ENCODE results near the gene KIAA1328.

Gene KIAA1328

DNA sequence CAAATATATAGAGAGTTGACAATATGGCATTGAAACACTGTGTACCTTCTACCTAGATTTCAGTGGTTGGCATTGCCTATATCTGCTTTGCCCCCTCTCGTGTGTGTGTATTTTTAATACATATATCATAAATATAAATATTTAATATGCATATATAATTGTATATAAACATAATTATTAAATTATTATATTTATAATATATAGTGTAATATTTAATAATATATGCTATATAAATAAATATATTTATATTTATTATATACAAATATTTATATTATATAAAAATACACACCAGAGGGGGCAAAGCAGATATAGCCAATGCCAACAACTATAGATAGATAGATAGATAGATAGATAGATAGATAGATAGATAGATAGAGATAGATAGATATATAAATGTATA, 124.1 kb downstream of the KIAA1328 start:
- DNase-seq (ENCODE audit: low spot score) = no peak

DNA sequence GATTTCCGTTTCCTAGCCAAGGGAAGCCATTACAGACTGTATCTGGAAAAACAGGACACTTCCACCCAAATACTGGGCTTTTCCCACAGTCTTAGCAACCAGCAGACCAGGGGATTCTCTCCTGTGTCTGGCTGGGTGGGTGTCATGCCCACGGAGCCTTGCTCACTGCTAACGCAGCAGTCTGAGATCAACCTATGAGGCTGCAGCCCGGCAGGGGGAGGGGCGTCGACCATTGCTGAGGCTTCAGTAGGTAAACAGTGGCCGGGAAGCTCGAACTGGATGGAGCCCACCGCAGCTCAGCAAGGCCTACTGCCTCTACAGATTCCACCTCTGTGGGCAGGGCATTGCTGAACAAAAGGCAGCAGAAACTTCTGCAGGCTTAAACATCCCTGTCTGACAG, 131.1 kb downstream of the KIAA1328 start:
- no peak for DNase-seq (ENCODE audit: low spot score)

DNA sequence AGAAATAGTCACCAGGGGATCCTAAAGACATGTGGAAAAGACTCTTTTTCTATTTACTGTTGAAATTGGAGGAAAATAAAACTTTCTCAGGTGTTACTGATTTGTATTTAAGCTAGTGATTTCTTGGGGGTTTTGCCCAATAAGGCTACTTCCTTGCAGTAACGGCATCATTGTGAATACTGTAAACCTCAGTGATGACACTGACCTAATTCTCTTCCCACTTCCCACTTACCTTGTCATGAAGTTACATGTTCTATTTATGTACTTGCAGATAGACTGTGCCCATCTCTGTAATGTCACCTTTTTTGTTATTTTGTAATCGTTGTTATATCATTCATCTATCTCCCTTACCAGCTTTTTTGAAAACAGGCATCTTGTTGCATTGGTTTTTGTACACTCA, 134.5 kb downstream of the KIAA1328 start:
- no peak for DNase-seq (ENCODE audit: low spot score)

DNA sequence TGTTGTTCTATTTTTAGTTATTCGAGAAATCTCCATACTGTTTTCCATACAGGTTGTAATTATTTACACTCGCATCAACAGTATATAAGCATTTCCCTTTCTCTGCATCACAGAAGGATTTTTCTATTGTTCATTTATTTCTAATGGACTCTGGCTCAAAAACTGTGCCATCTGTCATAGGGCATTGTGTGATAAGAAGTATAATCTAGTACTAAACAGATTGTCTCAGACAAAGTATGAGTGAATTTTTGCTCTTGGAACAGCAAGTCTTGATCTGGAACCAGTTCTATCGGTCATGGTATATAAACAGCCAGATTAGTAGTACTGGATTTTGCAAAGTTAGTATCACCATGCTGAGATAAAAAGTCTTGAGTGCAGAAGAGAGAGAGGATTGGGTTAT, 145.8 kb downstream of the KIAA1328 start:
- no peak for DNase-seq (ENCODE audit: low spot score)

DNA sequence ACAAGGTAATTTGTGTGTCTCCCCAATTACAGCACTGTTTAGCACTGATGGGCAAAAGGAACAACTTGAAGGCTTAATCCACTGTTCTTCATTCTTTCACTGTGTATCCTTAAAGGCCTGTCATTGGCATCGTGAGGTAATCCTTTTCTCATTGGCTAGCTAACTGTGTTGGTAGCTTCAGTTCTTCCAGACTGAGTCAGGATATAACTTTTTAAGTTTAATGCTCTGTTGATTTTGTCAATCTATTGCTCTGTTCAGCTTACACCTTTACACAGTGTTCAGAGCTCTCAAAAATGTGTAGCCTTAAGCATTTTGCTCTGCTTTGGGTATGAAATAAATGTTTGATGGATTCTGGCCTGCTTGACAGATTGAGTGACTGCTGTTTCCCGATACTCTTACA, 148.2 kb downstream of the KIAA1328 start:
- DNase-seq (ENCODE audit: low spot score) = no peak

DNA sequence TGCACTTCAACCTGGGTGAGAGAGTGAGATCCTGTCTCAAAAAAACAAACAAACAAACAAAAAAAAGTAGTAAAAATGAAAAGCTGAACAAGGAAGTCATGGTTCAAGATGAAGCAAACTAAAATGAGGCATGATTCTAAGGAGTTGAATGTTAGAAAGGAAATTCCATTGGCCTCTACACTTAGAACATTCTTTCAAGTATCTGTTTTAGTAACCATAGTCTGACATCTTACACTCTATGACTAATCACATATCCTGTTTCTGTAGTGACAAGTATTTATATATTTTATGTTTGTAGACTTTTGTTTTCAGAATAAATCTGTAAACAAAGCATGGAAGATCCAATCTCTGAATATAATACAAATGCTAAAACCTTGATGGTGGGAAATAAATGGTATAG, 164.1 kb downstream of the KIAA1328 start:
- no peak for DNase-seq (ENCODE audit: low spot score)

DNA sequence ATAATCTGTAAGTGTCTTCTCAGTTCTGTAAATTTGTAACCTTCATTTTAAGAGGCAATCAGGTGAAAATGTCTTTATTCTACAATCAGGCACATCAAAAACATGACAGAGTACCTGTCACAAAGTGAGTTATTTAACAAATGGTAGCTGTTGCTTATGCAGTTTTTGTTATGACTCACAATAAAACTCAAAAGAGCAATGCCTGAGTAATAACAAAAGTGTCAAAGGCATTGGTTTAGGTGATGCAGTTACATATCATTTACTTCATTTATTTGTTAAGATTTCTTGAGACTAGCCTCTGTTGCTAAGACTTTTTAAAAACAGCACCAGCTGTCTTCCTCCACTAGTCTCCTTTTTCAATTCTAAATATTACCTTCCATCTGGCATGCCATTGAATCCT, 177.8 kb downstream of the KIAA1328 start:
- no peak for DNase-seq (ENCODE audit: low spot score)

DNA sequence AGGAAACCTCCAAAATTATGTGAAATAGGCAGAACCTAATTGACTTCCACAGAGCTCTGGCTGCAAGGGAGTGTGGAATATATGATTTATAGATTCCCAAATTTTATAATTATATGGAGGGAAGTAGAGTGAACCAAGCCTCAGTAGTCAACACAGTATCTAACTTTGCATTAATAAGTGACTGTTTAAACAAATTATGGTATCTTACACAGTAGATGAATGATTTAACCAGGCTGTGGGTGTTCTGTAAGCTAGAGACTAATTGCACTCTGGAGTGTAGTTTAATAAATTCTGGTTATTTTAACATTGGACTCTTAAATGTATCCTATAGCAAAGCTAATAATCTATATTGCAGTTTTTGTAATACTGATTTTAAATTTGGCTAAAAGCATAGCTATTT, 183.5 kb downstream of the KIAA1328 start:
- no peak for DNase-seq (ENCODE audit: low spot score)

DNA sequence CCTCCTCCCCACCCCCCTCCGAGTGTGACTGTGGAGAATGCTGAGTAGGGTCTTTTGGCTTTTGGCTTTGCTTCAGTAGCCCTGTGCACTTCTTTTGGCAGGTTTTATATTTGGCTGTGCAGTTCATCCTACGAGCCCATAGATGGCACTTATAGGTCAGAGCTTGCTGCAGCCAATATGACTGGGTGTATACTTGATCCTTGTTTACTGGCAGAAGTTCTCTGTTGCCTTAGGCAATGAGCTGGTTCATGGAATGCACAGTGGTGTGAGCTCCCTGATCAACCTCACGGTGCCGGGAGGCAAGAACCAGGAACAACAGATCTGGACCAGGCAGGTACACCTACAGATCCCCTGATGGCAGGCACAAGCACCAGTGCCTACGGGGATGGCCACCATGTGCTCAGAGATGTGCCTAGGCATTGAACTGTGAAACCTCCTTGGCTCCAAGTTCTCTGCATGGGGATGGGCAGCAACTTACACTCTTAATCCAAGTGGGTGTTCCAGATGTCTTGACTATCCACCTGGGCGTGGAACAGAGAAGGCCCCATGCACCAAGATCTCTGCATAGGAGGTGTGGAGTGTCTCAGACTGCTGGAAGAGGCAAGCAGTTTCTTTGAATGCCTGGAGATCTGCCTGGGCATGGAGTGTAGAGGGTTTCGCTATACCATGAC, 190.4 kb downstream of the KIAA1328 start:
- DNase-seq (ENCODE audit: low spot score) = no peak

DNA sequence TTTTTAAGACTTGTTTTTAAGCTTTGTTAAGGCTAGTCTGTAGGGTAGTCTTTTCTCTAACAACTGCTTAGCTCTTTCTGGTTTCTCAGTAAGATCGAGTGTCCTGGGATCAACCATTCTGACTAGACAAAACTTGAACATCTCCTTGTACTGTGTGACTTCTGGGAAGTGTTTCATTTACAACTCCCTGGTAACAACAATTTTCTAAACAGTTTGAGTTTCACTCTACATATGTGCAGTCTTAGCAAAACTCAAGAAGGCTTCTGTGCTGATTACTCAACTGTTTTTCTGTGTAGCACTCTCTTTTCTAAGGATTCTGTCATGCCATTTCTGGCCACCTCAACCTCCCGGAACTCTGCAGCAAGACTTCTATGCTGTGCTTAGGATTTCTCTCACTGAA, 204.5 kb downstream of the KIAA1328 start:
- DNase-seq (ENCODE audit: low spot score) = no peak

DNA sequence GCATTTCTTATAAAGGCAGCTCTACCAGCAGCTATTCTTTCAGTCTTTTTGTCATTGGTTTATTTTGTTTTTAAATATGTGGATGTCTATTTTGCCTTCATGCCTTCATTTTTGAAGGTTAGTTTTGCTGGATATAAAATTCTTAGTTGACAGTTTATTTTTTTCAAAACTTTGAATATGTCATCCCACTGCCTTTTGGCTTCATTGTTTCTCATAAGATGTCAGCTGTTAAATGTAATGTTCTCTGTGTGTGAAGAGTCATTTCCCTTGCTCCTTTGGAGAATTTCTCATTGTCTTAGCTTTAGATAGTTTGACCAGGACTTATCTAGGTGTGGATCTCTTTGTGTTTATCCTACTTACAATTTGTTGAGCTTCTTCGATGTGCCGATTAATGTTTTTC, 213.5 kb downstream of the KIAA1328 start:
- no peak for DNase-seq (ENCODE audit: low spot score)

DNA sequence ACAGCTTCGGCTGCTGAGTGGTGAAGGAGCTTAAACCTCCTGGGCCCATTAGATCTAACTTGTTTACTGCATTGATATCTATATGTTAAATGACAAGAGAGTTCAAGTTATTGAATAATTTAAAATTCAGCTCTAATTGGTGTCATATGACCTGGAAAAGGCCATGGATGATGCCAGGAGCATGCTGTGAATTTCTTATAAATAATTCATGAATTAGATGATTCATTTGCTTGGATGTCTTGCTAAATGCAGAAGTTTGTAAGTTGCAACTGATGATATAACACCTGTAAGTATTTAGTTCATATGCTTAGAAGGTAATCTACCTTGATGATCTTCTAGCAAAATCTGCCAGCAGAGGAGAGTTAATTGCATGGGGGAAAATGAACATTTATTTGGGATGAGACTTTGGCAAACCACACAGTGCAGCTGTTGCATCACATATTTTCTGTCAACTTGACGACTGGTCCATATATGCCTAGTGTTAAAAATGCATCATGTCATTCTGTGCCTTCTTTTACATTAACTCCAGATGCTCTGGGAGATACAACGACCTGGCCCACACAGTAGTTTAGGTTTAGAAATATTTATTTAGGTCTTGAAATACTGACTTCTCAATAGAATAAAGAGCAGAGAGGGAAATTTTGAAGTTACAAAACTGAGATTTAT, 226.3 kb downstream of the KIAA1328 start:
- DNase-seq (ENCODE audit: low spot score) = no peak

DNA sequence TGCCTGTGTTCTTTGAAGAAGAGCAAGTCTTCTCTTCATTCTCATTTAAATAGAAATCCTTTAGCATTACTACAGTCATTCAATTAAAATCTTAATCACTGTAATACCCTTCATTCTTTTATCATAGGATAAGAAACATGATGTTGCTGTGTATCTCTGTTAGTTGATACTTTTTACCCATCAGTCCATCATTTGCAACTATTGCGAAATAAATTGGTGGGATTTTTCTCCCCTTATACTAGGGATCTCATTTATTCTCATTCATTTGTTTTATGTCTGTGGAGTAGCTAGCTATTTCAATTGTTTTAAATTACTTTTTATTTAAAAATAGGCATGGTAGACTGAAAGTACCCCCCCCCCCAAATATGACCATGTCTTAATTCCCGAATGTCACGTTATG, 235.3 kb downstream of the KIAA1328 start:
- no peak for DNase-seq (ENCODE audit: low spot score)

DNA sequence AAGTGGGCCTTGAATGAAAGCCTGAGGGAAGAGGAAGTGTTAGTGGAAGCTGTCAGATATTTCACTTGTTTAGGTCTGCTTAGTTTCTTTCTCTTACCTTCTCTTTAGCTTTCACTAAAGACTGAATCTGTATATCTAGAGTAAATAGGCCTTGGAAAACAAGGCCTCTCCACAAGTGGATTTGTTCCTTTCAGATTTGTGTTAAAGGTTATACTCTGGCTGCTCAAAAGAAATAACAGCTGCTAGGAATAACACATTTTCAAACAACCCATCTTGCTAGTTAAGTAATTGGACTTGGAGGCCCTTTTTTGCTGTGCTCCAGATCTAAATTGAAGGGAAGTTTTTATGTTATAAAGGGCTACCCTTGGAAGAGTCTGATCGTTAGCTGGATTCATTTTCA, 236.3 kb downstream of the KIAA1328 start:
- no peak for DNase-seq (ENCODE audit: low spot score)

DNA sequence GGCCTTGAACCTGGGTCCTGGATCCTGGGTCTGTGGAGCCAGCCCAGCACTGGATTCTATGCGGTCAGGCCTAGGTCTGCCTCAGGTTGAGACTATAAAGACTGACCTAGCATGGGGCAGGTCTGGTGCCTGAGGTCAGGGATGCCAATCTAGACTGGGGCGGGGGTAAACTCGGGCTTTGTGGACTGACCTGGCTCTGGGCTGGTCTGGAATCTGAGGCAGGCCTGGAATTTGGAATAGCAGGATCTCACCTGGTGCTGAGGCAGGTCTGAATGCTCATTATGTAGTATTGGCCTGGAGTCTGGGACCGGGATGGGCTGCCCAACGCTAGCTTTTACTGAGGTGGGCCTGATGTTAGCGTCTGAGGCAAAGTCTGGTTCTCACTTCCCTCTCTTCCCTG, 256.0 kb downstream of the KIAA1328 start:
- no peak for DNase-seq (ENCODE audit: low spot score)

DNA sequence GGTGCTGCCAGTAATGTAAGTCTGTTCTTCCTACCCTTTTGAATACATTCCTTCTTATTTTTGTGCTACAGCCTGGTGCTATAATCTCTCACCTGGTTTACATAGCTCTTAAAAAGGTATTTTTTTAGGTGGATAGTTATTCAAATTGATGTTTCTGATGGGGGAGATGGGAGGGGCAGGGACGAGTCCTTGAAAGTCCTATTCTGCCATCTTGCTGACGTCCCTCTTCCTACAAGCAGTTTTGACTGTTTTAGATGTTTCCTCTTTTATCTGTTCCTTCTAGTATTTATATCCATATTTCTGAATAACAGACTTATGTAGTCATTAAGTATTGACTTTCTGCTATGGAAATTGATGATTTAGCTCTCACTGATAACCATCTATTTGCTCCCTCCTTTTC, 256.4 kb downstream of the KIAA1328 start:
- DNase-seq (ENCODE audit: low spot score) = no peak

DNA sequence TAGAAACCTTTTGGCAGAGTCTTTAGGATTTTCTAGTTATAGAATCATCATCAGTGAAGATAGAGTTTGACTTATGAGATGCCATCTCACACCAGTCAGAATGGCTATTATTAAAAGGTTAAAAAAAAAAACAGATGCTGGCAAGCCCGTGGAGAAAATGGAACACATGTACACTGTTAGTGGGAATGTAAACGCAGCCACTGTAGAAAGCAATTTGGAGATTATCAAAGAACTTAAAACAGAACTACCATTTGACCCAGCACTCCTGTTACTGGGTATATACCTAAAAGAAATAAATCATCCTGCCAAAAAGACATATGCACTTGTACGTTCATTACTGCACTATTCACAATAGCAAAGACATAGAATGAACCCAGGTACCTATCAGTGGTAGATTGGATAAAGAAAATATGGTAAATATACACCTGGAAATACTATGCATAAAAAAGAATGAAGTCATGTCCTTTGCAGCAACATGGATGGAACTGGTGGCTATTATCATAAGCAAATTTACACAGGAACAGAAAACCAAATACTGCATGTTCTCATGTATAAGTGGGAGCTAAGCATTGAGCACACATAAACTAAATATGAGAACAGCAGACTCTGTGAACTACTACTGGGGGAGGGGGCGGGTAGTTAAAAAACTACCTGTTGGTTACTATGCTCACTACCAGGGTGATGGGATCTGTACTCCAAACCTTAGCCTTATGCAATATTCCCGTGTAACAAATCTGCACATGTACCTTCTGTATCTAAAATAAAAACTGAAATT, 279.0 kb downstream of the KIAA1328 start:
- DNase-seq (ENCODE audit: low spot score) = no peak

DNA sequence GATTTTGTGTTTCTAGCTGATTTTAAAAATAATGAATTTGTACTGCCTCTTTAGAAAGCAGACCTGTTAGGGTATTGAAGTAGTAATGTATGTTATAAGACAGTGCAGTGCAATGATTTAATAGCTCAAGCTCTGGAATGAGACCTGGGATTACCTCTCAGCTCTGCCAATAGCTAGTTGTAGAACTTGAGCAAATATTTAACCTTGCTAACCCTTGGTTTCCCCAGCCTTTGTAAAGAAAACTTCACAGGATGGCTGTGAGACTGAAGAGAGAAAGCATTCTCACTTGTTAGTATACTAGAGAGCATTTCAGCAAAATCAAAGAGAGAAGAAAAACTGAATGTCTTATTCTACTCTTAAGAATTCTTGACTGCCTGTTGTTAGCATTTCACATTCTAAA, 293.9 kb downstream of the KIAA1328 start:
- DNase-seq (ENCODE audit: low spot score) = no peak

DNA sequence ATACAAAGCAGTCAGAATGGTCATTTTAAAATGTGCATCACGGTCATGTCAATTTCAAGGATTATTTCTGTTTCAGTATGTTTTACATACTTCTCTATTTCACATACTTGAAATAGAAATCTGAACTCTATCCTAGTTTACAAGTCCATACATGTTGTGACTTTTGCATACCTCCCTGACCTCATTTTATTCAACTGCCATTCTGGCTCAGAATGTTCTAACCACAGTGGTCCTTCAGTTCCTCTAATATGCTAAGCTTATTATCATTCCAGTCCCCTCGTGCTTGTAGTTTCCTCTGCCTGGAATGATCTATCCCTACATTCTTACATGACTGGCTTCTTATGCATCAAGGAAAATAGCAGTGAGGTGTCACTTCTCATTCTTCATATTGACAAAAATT, 295.6 kb downstream of the KIAA1328 start:
- DNase-seq (ENCODE audit: low spot score) = no peak

DNA sequence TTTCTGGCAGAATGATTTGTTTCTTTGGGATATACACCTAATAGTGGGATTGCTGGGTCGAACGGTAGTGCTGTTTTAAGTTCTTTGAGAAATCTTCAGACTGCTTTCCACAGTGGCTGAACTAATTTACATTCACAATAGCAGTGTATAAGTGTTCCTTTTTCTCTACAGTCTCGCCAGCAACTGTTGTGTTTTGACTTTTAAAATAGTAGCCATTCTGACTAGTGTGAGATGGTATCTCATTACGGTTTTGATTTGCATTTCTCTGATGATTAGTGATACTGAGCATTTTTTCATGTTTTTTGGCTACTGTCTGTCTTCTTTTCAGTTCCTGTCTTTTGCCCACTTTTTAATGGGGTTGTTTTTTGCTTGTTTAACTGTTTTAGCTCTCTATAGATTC, 306.2 kb downstream of the KIAA1328 start:
- DNase-seq (ENCODE audit: low spot score) = no peak

DNA sequence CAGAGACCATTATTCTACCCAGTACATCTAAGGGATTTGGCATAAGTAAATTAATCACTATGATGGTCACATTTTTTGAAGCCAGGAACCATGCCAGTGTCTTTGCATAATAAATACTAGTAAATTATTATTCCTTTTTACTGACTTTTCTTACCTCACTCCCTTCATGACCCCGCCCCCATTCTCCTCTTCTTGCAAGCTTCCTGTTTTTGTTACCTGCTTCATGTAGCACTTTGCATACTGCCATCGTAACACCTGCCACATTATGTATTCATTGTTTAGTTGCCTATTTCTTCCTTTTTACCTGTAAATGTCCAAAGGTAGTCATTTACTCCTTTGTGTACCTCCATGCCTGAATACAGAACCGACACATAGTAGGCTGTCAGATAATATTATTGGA, 309.5 kb downstream of the KIAA1328 start:
- no peak for DNase-seq (ENCODE audit: low spot score)

DNA sequence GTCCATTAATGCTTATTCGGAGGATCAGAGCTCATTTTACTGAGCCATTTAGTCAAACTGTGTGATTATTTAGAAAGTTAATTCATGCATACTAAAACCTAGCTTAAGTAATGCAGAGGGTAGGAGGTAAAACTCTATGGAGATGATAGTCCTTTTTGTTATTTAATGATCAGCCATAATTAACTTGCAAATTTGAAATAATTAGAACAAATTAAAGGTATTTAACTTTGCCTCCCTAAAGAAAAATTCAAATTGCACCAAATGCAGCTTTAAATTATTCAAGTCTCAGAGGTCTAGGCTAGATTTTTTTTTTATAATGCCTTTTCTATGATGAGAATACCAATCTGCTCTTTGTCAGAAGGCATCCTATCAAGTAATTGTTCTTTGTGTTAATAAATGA, 310.9 kb downstream of the KIAA1328 start:
- DNase-seq (ENCODE audit: low spot score) = no peak

DNA sequence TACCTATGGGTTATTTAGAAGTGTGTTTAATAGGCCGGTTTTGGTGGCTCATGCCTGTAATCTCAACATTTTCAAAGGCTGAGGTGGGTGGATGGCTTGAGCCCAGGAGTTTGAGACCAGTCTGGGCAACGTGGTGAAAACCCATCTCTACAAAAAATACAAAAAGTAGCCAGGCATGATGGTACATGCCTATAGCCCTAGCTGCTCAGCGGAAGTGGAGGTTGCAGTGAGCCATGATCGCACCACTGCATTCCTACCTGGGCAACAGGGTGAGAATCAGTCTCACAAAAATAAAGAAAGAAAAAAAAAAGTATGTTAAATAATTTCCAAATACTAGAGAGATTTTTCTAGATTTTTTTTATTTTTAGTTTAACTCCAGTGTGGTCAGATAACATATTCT, 316.0 kb downstream of the KIAA1328 start:
- no peak for DNase-seq (ENCODE audit: low spot score)

Measured in CD4-positive, alpha-beta T cell treated with Interleukin-15 for 4 hours (primary cell).